ENCODE measurements around the gene IL19.
"Not testable (repeated sequence)": the region's sequence is repeated elsewhere in the genome, so short reads cannot be mapped to it uniquely, and the experiment has no call there.

Gene IL19

DNA sequence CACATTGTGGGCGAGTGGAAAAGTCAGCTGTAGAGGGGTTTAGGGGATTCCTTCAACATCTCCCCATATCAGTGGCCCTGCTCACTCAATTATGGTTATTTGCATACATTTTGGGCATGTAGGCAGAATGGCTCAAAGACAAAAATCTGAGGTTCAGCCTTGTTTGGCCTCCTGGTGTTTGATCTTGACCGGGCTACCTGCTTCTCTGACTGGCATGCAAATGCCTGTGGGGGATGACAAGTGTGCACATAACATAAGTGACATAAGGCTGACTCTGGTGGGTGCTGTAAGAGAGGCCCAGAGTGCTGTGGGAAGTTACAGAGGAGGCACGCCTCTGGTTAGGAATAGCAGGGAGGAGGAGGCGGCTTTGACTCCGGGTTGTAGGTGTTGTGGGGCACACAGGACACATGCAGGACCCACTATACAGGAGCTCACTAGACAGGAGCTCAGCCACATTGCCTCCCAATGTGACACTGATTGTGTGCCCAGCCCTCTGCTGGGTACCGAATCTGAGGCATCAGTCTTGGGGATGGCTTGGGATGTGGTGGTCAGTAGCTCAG is 29.4 kb upstream of the IL19 start:
- DNase-seq (ENCODE audit: low read depth, low spot score), result no peak

- DNase-seq (ENCODE audit: low read depth, low spot score), result no peak
Observed at GRCh38 chr1:206742719-206743383, 27.7 kb upstream of the IL19 start.

DNA sequence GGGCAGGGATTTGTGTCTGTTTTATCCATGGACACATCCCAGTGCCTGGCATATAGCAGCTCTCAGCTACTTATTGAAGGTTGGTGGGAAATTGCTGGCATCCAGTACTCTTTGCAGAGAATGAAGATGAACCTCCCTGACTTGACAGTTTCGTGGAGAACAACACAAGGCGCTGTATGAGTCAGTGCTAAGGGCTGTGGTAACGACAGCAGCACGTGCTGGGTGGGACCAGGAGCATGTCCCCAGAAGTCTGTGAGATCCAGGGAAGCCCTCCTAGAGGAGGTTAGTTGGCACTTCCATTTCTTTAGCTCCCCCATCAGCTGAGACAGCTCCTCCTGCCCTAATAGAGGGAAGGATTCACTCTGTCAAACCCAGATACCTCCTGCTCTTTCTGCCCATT is 25.9 kb upstream of the IL19 start:
- no peak for DNase-seq (ENCODE audit: low read depth, low spot score)

- no peak for DNase-seq (ENCODE audit: low read depth, low spot score)
Observed at GRCh38 chr1:206745301-206745700, 25.3 kb upstream of the IL19 start.

GRCh38 chr1:206748348-206749030 is 22.1 kb upstream of the IL19 start:
- no peak for DNase-seq (ENCODE audit: low read depth, low spot score)

DNA sequence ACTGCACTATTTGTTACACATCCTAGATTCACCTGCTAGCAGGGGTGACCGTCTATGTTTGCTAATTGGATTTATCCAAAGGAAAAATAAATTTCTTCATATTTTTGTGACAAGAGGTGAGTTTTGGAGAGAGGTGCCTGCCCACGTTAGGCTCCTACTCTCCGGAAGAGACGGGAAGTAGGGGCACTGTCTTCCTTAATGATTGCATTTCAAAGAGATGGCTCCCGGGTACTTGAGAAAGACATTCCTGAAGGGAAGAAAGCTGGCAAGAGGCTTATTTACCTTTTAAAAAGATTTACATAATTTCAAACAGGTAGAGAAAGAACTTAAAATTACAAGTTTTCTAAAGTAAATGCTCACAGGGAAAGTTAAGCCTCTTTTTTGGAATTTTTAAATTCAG is 18.7 kb upstream of the IL19 start:
- no peak for DNase-seq (ENCODE audit: low read depth, low spot score)

GRCh38 chr1:206752481-206752880 is 18.1 kb upstream of the IL19 start:
- DNase-seq (ENCODE audit: low read depth, low spot score), result no peak

GRCh38 chr1:206753141-206753540 is 17.4 kb upstream of the IL19 start:
- DNase-seq (ENCODE audit: low read depth, low spot score), result no peak

DNA sequence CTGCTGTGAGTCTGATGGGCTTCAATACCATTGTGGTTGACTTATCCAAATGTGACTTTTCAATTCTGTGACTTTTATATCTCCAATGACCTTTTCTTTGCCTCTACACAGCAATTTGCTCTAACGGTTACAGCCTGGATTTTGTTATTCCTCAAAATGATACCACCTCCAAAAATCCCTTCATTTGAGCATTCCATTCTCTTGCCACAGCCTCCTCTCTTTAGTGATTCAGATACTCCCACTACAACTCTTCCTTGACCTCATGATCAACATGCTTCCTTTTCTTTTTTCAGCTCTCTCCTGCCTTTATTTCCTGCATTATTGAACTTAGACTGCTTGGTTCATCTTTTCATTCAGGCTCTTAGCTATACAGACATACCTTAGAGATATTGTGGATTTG is 16.6 kb upstream of the IL19 start:
- no peak for DNase-seq (ENCODE audit: low read depth, low spot score)

DNA sequence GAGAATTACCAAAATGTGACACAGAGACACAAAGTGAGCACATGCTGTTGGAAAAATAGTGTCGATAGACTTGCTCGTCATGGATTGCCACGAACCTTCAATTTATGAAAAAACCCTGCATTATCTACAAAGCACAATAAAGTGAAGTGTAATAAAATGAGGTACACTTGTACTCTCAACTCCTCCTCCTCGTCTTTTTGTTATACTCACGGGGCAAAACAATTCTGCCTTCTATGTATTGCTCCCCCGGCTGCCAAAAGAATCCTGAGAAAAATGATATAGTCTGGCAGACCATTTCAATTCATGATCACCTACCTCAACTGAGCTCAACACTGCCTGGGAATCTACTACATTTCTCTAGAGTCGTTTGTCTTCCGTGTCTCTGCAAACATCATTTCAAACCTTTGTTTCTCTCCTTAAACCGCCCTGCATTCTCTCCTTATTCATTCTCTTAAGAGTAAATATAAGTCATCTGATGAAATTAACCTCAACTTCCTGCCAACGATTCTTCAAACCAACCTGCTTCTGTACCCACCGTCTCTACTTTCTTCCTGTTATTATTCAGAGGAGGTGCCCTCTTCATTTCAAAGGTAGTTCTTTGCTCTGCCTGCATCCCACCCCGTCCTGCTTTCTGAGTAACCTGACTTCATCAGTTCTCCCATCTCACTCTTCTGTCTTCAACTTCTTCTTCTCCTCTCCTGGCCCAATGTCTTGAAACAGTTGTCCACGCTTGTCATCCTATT is 12.9 kb upstream of the IL19 start:
- DNase-seq (ENCODE audit: low read depth, low spot score), result no peak

DNA sequence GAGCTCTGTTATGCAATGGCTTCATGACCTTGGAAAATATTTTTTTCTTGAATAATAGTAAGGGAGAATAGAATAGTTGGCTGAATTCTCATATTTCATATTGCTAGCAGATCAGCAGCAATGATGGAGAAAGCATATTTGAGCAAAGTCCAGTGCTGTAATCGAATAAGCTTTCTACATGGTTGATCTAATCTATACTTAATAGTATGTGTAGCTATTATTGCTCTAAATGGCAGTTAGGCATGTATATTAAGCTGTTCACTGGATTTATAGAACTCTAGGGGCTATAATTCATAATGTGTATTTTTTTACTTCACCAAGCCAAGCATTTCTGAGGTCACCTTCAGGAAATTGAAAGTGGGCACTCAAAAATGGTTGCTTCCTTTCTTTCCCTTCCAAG is 10.0 kb upstream of the IL19 start:
- no peak for DNase-seq (ENCODE audit: low read depth, low spot score)

DNA sequence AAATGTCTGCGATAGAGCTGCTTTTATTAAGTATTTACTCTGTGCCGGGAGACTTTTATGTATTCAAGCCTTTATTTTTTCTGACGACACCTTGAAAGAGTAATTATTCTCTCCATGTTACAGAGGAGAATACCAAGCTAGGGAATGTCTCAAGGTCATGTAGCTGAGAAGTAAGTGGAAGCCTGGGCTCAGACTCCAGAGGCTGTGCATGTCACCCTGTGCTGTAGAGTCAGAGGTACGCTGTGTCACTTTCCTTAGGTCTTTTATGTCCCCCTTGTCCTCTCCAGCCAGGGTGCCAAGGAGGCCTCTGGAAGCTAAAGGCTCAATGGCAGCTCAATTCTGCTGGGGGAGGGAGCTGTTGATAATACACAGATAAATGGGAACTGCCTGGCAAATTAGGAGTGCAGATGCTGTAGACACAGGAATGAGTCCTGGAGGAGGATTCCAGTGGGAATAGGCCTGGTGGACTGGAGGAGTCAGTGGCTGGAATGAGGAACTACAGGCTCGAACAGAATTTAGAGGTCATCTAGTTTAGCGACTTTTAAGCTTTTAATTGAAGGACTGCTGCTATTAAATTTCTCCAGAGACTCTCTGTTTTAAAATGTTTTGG is 9.3 kb upstream of the IL19 start:
- no peak for DNase-seq (ENCODE audit: low read depth, low spot score)

DNA sequence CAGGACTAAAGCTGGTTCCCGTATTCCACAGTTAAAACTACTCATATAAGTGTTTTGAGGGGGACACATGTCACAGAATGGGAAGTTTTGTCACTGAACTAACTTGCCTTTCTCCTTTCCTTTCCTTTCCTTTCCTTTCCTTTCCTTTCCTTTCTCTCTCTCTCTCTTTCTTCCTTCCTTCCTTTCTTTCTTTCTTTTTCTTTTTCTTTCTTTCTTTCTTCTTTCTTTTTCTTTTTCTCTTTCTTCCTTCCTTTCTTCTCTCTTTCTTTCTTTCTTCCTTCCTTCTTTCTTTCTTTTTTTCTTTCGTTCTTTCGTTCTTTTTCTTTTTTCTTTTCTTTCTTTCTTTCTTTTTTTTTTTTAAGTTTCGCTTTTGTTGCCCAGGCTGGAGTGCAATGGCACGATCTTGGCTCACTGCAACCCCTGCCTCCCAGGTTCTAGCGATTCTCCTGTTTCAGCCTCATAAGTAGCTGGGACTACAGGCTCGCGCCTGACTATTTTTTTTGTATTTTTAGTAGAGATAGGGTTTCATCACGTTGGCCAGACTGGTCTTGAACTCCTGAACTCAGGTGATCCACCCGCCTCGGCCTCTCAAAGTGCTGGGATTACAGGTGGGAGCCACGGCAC is 7.7 kb upstream of the IL19 start:
- DNase-seq (ENCODE audit: low read depth, low spot score), result not testable (repeated sequence)

DNA sequence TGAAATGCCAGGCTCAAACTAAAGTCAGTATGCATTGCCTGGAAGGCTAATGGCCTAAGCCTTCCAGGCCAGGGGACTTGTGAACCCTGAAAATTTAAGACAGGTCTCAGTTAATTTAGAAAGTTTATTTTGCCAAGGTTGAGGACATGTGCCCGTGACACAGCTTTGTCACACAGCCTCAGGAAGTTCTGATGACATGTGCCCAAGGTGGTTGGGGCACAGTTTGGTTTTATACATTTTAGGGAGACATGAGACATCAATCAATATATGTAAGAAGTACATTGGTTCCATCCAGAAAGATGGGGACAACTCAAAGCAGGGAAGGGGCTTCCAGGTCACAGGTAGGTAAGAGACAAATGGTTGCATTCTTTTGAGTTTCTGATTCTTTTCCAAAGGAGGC is 4.8 kb upstream of the IL19 start:
- not testable (repeated sequence) for DNase-seq (ENCODE audit: low read depth, low spot score)

DNA sequence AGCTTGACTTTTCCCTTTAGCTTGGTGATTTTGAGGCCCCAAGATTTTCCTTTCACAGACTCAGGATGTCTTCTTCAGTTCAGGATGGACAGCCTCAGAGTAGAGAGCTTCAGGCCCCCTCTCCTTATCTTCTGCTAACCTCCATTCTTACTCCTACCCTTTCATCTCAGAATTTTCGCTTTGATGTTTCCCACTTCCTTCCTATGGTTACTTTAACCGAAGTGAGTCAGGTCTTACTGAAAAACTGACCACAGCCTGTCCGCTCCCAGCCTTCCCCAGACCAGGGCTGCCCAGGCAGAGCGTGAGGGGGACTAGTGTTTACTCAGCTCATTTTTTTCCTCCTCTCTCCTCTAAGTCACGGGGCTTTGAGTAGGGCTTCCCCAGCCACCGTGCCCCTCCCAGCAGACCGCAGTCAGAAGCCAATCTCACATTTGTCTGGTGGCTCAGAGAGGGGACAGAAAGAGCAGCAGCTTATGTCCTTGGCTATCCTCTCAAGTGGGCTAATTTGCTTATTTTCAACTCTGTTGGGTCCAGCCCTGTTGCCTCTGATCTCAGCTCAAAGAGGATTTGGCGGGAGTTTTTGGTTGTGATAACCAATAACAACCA is 4.2 kb upstream of the IL19 start:
- DNase-seq (ENCODE audit: low read depth, low spot score), result no peak

- DNase-seq (ENCODE audit: low read depth, low spot score), result no peak
Observed at GRCh38 chr1:206768472-206769303, 1.9 kb upstream of the IL19 start.

DNA sequence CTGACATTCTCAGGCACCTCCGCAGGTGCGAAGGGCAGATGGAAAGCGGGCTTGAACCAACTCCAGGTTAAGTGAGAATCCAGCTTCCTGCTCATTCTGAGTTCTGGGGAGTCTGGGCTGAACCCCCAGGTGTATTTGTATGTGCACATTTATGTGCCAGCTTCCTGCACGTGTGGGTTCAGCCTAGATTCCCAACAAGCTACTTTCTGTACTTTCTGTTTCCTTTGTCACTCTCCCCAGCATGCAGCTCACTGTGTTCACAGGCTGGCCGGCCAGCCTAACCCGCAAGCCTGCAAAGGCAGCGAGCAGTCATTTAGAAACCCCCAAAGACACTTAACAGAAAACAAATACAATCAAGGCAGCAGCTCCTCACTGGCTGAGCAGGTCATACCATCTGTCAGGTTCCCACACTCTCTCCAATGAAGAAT is 1.3 kb upstream of the IL19 start:
- no peak for DNase-seq (ENCODE audit: low read depth, low spot score)

DNA sequence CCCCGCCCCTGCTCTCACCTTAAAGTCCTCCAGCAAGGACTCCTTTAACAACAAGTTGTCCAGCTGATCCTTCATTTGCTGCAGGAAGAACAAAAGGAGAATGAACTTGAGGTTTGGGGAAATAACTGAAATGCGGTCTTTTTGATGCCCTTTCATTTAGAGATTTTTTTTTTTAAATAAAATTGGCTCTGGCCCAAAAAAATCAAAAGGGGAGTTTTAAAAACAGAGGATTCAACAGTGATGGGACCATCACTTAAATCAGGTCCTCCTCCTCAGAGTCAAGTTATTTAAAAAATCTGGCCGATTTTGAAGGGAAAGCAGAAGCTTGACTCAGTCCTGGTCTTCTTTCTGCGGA is 742 bp downstream of the IL19 start:
- DNase-seq (ENCODE audit: low read depth, low spot score), result no peak

DNA sequence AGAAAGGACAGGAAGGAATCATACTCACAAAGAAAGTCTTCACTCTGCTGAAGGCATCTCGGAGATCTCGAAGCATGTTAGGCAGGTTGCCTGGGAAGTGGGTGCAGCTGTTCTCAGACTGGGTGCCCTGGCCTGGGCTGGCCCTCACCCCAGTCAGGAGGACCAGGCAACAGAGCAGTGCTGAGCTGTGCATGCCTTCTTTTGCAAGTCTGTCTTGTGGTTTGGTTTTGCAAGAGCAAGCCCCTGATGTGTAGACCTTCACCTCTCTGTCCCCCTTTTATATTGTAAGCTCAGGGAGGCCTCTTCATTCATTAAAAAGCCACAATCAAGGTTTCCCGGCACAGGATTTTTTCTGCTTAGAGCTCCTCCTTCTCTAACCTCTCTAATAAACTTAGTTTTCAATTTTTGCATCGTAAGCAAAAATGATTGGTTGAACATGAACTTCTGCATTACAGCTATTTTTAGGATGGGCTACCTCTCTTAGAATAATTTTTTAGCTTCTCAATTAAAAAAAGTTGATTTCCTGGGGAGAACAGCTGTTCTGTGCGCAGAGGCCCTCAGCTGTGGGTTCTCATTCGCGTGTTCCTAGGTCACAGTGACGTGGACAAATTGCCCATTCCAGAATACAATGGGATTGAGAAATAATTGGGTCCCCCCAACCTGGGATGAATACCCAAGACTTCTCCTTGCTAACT is 1.8 kb downstream of the IL19 start, which contains the start of gene IL10:
TSS of gene IL10 (minus strand) at position 252 of the 695 bp plus-strand sequence. CDS start at position 193, 59 bp downstream.
- no peak for DNase-seq (ENCODE audit: low read depth, low spot score)

DNA sequence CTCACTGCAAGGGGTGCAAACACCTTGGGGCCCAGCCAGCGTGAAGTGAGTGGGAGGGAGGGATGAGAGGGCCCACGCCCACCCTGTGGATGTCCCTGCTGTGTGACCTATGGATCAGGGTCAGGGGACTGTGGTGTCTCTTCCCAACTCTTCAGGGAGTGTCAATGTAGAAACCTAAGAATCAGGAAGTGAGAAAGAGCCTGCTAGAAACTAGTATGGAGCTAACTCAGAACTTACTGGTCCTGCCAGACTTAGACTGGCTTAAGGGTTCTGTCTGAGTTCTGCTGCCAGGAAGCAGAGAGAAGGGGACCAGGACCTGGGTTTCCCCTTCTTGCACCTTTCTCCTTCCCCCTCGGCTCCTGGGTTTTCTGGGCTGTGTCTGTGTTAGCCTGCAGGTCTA is 3.5 kb downstream of the IL19 start:
- no peak for DNase-seq (ENCODE audit: low read depth, low spot score)
